Ecto neural progenitor cell (in vitro differentiated cells): ENCODE results near the gene PTBP1.

Source experiments
- DNase-seq: peaks from one replicate; pipeline ENCODE4 v3.0.0-alpha.2; 2018; ENCODE audit warnings: low spot score

The PTBP1 gene

GRCh38 chr19:772730-773436 is 24.4 kb upstream of the PTBP1 start:
- DNase-seq: no peak

GRCh38 chr19:776549-776948 is 20.7 kb upstream of the PTBP1 start:
- no peak for DNase-seq

GRCh38 chr19:778910-779653 is 18.2 kb upstream of the PTBP1 start:
- DNase-seq: no peak

GRCh38 chr19:780935-781334 is 16.3 kb upstream of the PTBP1 start:
- no peak for DNase-seq

GRCh38 chr19:781800-782184 is 15.5 kb upstream of the PTBP1 start:
- no peak for DNase-seq

GRCh38 chr19:782185-782877 is 14.9 kb upstream of the PTBP1 start:
- DNase-seq: peak; percentile 73

- DNase-seq: no peak
Measured at GRCh38 chr19:782878-783668, 14.2 kb upstream of the PTBP1 start.

GRCh38 chr19:784541-784940 is 12.7 kb upstream of the PTBP1 start:
- no peak for DNase-seq

GRCh38 chr19:787536-787935 is 9.7 kb upstream of the PTBP1 start:
- DNase-seq: no peak

GRCh38 chr19:788686-788982 is 8.6 kb upstream of the PTBP1 start:
- DNase-seq: no peak

- DNase-seq: no peak
Measured at GRCh38 chr19:788983-789700, 8.1 kb upstream of the PTBP1 start.

- DNase-seq: no peak
Measured at GRCh38 chr19:789701-790060, 7.6 kb upstream of the PTBP1 start.

GRCh38 chr19:791007-791566 is 6.2 kb upstream of the PTBP1 start:
- no peak for DNase-seq

- no peak for DNase-seq
Measured at GRCh38 chr19:791567-792305, 5.5 kb upstream of the PTBP1 start.

GRCh38 chr19:792306-792885 is 4.9 kb upstream of the PTBP1 start:
- DNase-seq: no peak

GRCh38 chr19:793806-794205 is 3.4 kb upstream of the PTBP1 start:
- DNase-seq: no peak

- no peak for DNase-seq
Measured at GRCh38 chr19:795073-795611, 2.1 kb upstream of the PTBP1 start.

GRCh38 chr19:795691-796581 is 1.3 kb upstream of the PTBP1 start:
- DNase-seq: no peak
